ENCODE data around the gene ABCF2. TPM values are rescaled to one million over a fixed set of nuclear protein-coding genes. Genes with fewer than 3 reads are reported as not detected.

The ABCF2 gene
- total RNA-seq, 1 experiment from 2014 or later = 55.6 TPM

- no peak for DNase-seq (ENCODE audit: low spot score)
These were observed 976 bp downstream of the ABCF2 start for GRCh38 chr7:151225948-151226510.

GRCh38 chr7:151223728-151224127 is 3.3 kb downstream of the ABCF2 start:
- no peak for DNase-seq (ENCODE audit: low spot score)

GRCh38 chr7:151218170-151218569 is 8.8 kb downstream of the ABCF2 start:
- no peak for DNase-seq (ENCODE audit: low spot score)

- DNase-seq (ENCODE audit: low spot score) = no peak
These were observed 11.6 kb downstream of the ABCF2 start for GRCh38 chr7:151215396-151215795.

GRCh38 chr7:151213826-151214225 is 13.2 kb downstream of the ABCF2 start:
- DNase-seq (ENCODE audit: low spot score) = no peak

- no peak for DNase-seq (ENCODE audit: low spot score)
These were observed 14.4 kb downstream of the ABCF2 start for GRCh38 chr7:151212626-151213025.

- DNase-seq (ENCODE audit: low spot score) = no peak
These were observed 15.7 kb downstream of the ABCF2 start for GRCh38 chr7:151211155-151211772.

- DNase-seq (ENCODE audit: low spot score) = no peak
These were observed 16.7 kb downstream of the ABCF2 start, which contains the start of gene H2BK1 for GRCh38 chr7:151210087-151210854. Gene H2BK1 (minus strand): TSS chr7:151210488. CDS start chr7:151210318, 170 bp downstream.

- DNase-seq (ENCODE audit: low spot score) = no peak
These were observed 17.4 kb downstream of the ABCF2 start for GRCh38 chr7:151209588-151209987.

- no peak for DNase-seq (ENCODE audit: low spot score)
These were observed 18.6 kb downstream of the ABCF2 start for GRCh38 chr7:151208253-151208862.

- no peak for DNase-seq (ENCODE audit: low spot score)
These were observed 19.2 kb downstream of the ABCF2 start for GRCh38 chr7:151207804-151208203.

- no peak for DNase-seq (ENCODE audit: low spot score)
These were observed 19.7 kb downstream of the ABCF2 start for GRCh38 chr7:151207315-151207714.

GRCh38 chr7:151206914-151207313 is 20.1 kb downstream of the ABCF2 start:
- peak; percentile 80 for DNase-seq (ENCODE audit: low spot score)

- DNase-seq (ENCODE audit: low spot score) = no peak
These were observed 21.3 kb downstream of the ABCF2 start for GRCh38 chr7:151205730-151206129.

- no peak for DNase-seq (ENCODE audit: low spot score)
These were observed 22.5 kb downstream of the ABCF2 start for GRCh38 chr7:151204383-151205032.

GRCh38 chr7:151202836-151203235 is 24.2 kb downstream of the ABCF2 start:
- no peak for DNase-seq (ENCODE audit: low spot score)

- DNase-seq (ENCODE audit: low spot score) = no peak
These were observed 25.3 kb downstream of the ABCF2 start for GRCh38 chr7:151201751-151202150.

- no peak for DNase-seq (ENCODE audit: low spot score)
These were observed 25.7 kb downstream of the ABCF2 start for GRCh38 chr7:151201344-151201743.

- no peak for DNase-seq (ENCODE audit: low spot score)
These were observed 27.8 kb downstream of the ABCF2 start for GRCh38 chr7:151198945-151199848.

GRCh38 chr7:151197932-151198331 is 29.1 kb downstream of the ABCF2 start:
- no peak for DNase-seq (ENCODE audit: low spot score)
